Thoracic aorta (tissue), 2 donors: ENCODE measurements around the gene SLC7A14. TPM values are rescaled to one million over a fixed set of nuclear protein-coding genes. Genes with fewer than 3 reads are reported as not detected.

Experiments used
- ATAC-seq: fragments of 150-250 bp; one replicate; pipeline ENCODE4 v1.8.0; 2017; ENCODE audit warnings: low read depth; ENCODE audit not compliant: insufficient number of reproducible peaks, low FRiP score
- DNase-seq: peaks from one replicate; pipeline ENCODE4 v3.0.0-alpha.2; 2020; ENCODE audit warnings: low spot score
- H3K27ac ChIP-seq, 2 donors: fragments of 200-600 bp; sonication (generic); 1 replicate in 1 of 2; 2 replicates in 1 of 2; pipeline ENCODE4 v1.5.1; 2016; ENCODE audit warnings: mild to moderate bottlenecking in 2 of 2, moderate library complexity in 2 of 2
- H3K27me3 ChIP-seq: fragments of 200-600 bp; sonication (generic); replicated peaks from 2 replicates; pipeline ENCODE4 v1.6.0; 2016; ENCODE audit warnings: mild to moderate bottlenecking; ENCODE audit not compliant: insufficient read depth
- H3K36me3 ChIP-seq: fragments of 200-600 bp; sonication (generic); one replicate; pipeline ENCODE4 v1.5.1; 2016
- H3K4me1 ChIP-seq, 2 donors: fragments of 200-600 bp; sonication (generic); 1 replicate in 1 of 2; 2 replicates in 1 of 2; pipeline versions ENCODE4 v1.5.1 to v1.6.0; 2016; ENCODE audit warnings: low read depth in 2 of 2, mild to moderate bottlenecking in 1 of 2; ENCODE audit not compliant: control insufficient read depth in 1 of 2
- H3K4me3 ChIP-seq: fragments of 200-600 bp; sonication (generic); 2 replicates; pipeline ENCODE4 v1.5.1; 2016; ENCODE audit warnings: mild to moderate bottlenecking
- H3K9me3 ChIP-seq: fragments of 200-600 bp; sonication (generic); 2 replicates; pipeline ENCODE4 v1.5.1; 2016
- CTCF ChIP-seq: fragments of 200-600 bp; sonication (generic); IDR thresholded peaks from one replicate; pipeline ENCODE4 v1.5.1; 2019; ENCODE audit warnings: antibody characterized with exemption
- total RNA-seq, 2 donors: library from RNA; depleted of rRNA; stranded (reverse); fragments of >200 nt; gene quantifications; one replicate each; pipeline versions ENCODE4 v1.1.0 to v1.2.3, GENCODE V29; 2016

The SLC7A14 gene
- total RNA-seq, 2 donors from 2014 or later = not detected

GRCh38 chr3:170485294-170485693, 100.6 kb downstream of the SLC7A14 start:
- no peak for DNase-seq
- Histone ChIP-seq H3K27ac (no peak overlapping the region), H3K27me3 (no peaks in the 10 kb centered on the region), H3K4me1 (no peaks in the 10 kb centered on the region), H3K36me3 (no peaks in the 10 kb centered on the region), H3K4me3 (no peak overlapping the region), H3K9me3 (no peaks in the 10 kb centered on the region)
- no peak for TF ChIP-seq CTCF
- no peak for ATAC-seq

GRCh38 chr3:170484869-170485268, 101.0 kb downstream of the SLC7A14 start:
- no peaks in the 10 kb centered on the region for H3K4me1 ChIP-seq
- no peak for TF ChIP-seq CTCF
- no peak overlapping the region for H3K4me3 ChIP-seq
- ATAC-seq (no peak), DNase-seq (no peak)
- H3K9me3 ChIP-seq = no peaks in the 10 kb centered on the region
- no peaks in the 10 kb centered on the region for H3K36me3 ChIP-seq
- no peak overlapping the region for H3K27ac ChIP-seq
- H3K27me3 ChIP-seq = no peaks in the 10 kb centered on the region

- TF ChIP-seq CTCF = no peak
- no peak for ATAC-seq
- Histone ChIP-seq H3K36me3 (no peaks in the 10 kb centered on the region), H3K27me3 (no peaks in the 10 kb centered on the region), H3K4me3 (no peak overlapping the region), H3K9me3 (no peaks in the 10 kb centered on the region), H3K4me1 (no peaks in the 10 kb centered on the region), H3K27ac (no peak overlapping the region)
- DNase-seq = no peak
These were observed 102.2 kb downstream of the SLC7A14 start for GRCh38 chr3:170483485-170484262.

GRCh38 chr3:170482199-170482598, 103.7 kb downstream of the SLC7A14 start:
- no peak overlapping the region for H3K27ac ChIP-seq
- DNase-seq = no peak
- no peaks in the 10 kb centered on the region for H3K27me3 ChIP-seq
- H3K36me3 ChIP-seq = no peaks in the 10 kb centered on the region
- H3K4me1 ChIP-seq = no peaks in the 10 kb centered on the region
- H3K9me3 ChIP-seq = no peaks in the 10 kb centered on the region
- no peak for ATAC-seq
- H3K4me3 ChIP-seq = no peak overlapping the region
- TF ChIP-seq CTCF = no peak

- ATAC-seq (no peak), DNase-seq (no peak)
- Histone ChIP-seq H3K27me3 (no peaks in the 10 kb centered on the region), H3K36me3 (no peaks in the 10 kb centered on the region), H3K4me1 (no peaks in the 10 kb centered on the region), H3K27ac (no peak overlapping the region), H3K9me3 (no peaks in the 10 kb centered on the region), H3K4me3 (no peak overlapping the region)
- no peak for TF ChIP-seq CTCF
These were observed 105.8 kb downstream of the SLC7A14 start for GRCh38 chr3:170480111-170480510.
